PC-3 (cell line): ENCODE results near the gene MLPH. TPM values are rescaled to one million over a fixed set of nuclear protein-coding genes. Genes with fewer than 3 reads are reported as not detected.

Experiments used
- ATAC-seq: fragments of 200-7000 bp; cut with Tn5 transposase; 2 replicates; pipeline ENCODE4 v1.9.1; 2020; ENCODE audit warnings: mild to moderate bottlenecking, moderate library complexity
- BruUV-seq: library from RNA; stranded (reverse); fragments of 400-500 nt; replicated peaks from 2 replicates; lab custom pipeline; 2021; lab: Mats Ljungman, UMichigan
- CTCF ChIA-PET: fragments of 300-600 bp; sonication (Branson Sonifier 250); formaldehyde crosslinking; loops from one replicate; lab custom pipeline; 2022; ENCODE audit warnings: antibody characterized with exemption; lab: Charles Lee
- POLR2A ChIA-PET: fragments of 300-600 bp; sonication (Branson Sonifier 250); formaldehyde crosslinking; loops from one replicate; lab custom pipeline; 2022; ENCODE audit warnings: antibody characterized with exemption; ENCODE audit not compliant: unreplicated experiment; lab: Charles Lee
- DNase-seq: peaks from one replicate; pipeline ENCODE4 v3.0.0-alpha.2; 2015
- H2AFZ ChIP-seq: fragments of 300-600 bp; sonication (generic); 2 replicates; pipeline ENCODE4 v1.6.0; 2016; ENCODE audit warnings: antibody characterized with exemption, low read length
- H3F3A ChIP-seq: fragments of 300-600 bp; sonication (generic); one replicate; pipeline ENCODE4 v1.6.0; 2017; ENCODE audit warnings: antibody characterized with exemption, low read length, control low read depth, mild to moderate bottlenecking; ENCODE audit not compliant: unreplicated experiment
- H3K27ac ChIP-seq: fragments of 300-600 bp; sonication (generic); 2 replicates; pipeline ENCODE4 v1.5.1; 2016; ENCODE audit warnings: mild to moderate bottlenecking, low read length
- H3K27me3 ChIP-seq: fragments of 300-600 bp; sonication (generic); 2 replicates; pipeline ENCODE4 v1.6.1; 2016; ENCODE audit warnings: low read length, mixed read lengths
- H3K36me3 ChIP-seq: fragments of 300-600 bp; sonication (generic); 2 replicates; pipeline ENCODE4 v1.6.1; 2016; ENCODE audit warnings: low read depth, mixed run types, low read length, mixed read lengths
- H3K4me1 ChIP-seq: fragments of 300-600 bp; sonication (generic); 2 replicates; pipeline ENCODE4 v1.5.1; 2016; ENCODE audit warnings: low read length; ENCODE audit not compliant: insufficient read depth
- H3K4me2 ChIP-seq: fragments of 300-600 bp; sonication (generic); 2 replicates; pipeline ENCODE4 v1.6.0; 2016; ENCODE audit warnings: low read length
- H3K4me3 ChIP-seq: fragments of 300-600 bp; sonication (generic); 2 replicates; pipeline ENCODE4 v1.5.1; 2016; ENCODE audit warnings: mild to moderate bottlenecking, low read length, mixed read lengths
- H3K79me2 ChIP-seq: fragments of 300-600 bp; sonication (generic); 2 replicates; pipeline ENCODE4 v1.6.1; 2017; ENCODE audit warnings: low read length, mixed read lengths
- H3K9ac ChIP-seq: fragments of 300-600 bp; sonication (generic); 2 replicates; pipeline ENCODE4 v1.6.0; 2016; ENCODE audit warnings: mild to moderate bottlenecking, low read length
- H3K9me2 ChIP-seq: fragments of 300-600 bp; sonication (generic); replicated peaks from 2 replicates; pipeline ENCODE4 v1.6.1; 2016; ENCODE audit warnings: mixed run types, low read length, mixed read lengths
- H3K9me3 ChIP-seq: fragments of 300-600 bp; sonication (generic); 2 replicates; pipeline ENCODE4 v1.6.1; 2016; ENCODE audit warnings: low read length, mixed read lengths
- H4K20me1 ChIP-seq: fragments of 300-600 bp; sonication (generic); 2 replicates; pipeline ENCODE4 v1.6.1; 2016; ENCODE audit warnings: low read length, mixed read lengths
- CTCF ChIP-seq: fragments of 300-600 bp; sonication (generic); conservative IDR thresholded peaks from 2 replicates; pipeline ENCODE4 v1.5.1; 2017; ENCODE audit warnings: antibody characterized with exemption, low read depth, mild to moderate bottlenecking, low read length
- EZH2 ChIP-seq: fragments of 300-600 bp; sonication (generic); IDR thresholded peaks from one replicate; pipeline ENCODE4 v1.6.1; 2017; ENCODE audit warnings: antibody characterized with exemption, mild to moderate bottlenecking, low read length; ENCODE audit not compliant: unreplicated experiment
- EZH2phosphoT487 ChIP-seq: fragments of 300-600 bp; sonication (generic); IDR thresholded peaks from 2 replicates; pipeline ENCODE4 v1.6.1; 2018; ENCODE audit warnings: mild to moderate bottlenecking, antibody characterized with exemption, low read length, borderline replicate concordance
- intact Hi-C: fragments of 100-400 bp; cut with micrococcal nuclease; formaldehyde crosslinking; loops from 2 replicates; pipeline ENCODE4 v1.9.0; 2023
- total RNA-seq: library from RNA; depleted of rRNA; stranded (reverse); fragments of >200 nt; gene quantifications from 2 replicates; pipeline ENCODE4 v1.2.3, GENCODE V29; 2014

MLPH gene
- total RNA-seq, 1 experiment from 2014 or later, result 201 TPM

- Histone ChIP-seq H2AFZ (no peak overlapping the region), H3F3A (peaks cover 3% of the 10 kb centered on the region), H3K4me2 (no peak overlapping the region), H3K9ac (no peak overlapping the region), H4K20me1 (0 out of 2 replicates have a peak, but pooled peaks cover 1% of the 10 kb centered on the region), H3K27me3 (no peaks in the 10 kb centered on the region), H3K9me2 (no peaks in the 10 kb centered on the region), H3K4me1 (no peaks in the 10 kb centered on the region), H3K36me3 (peaks cover 72% of the 10 kb centered on the region), H3K27ac (no peak overlapping the region), H3K79me2 (no peaks in the 10 kb centered on the region), H3K9me3 (no peaks in the 10 kb centered on the region), H3K4me3 (no peak overlapping the region)
- intact Hi-C loops, result no loop called here
- POLR2A ChIA-PET, result no interaction called here
- TF ChIP-seq EZH2phosphoT487 (no peak), EZH2 (no peak), CTCF (no peak)
- DNase-seq (no peak), ATAC-seq (no peak)
- BruUV-seq, result no TSS peak
- CTCF ChIA-PET, result interaction anchor here (0.6 kb wide), 1 partner anchor 63 kb away, joined by 3 read pairs; no protein-coding TSS in a partner anchor
These were observed 47.3 kb downstream of the MLPH start for GRCh38 chr2:237534380-237534779.

GRCh38 chr2:237535385-237536082 is 48.5 kb downstream of the MLPH start:
- Histone ChIP-seq H3K4me2 (no peak overlapping the region), H3K27ac (no peak overlapping the region), H3K9ac (no peak overlapping the region), H3K27me3 (no peaks in the 10 kb centered on the region), H3K36me3 (peaks cover 63% of the 10 kb centered on the region), H3F3A (peaks cover 3% of the 10 kb centered on the region), H3K9me2 (no peaks in the 10 kb centered on the region), H2AFZ (no peak overlapping the region), H3K79me2 (no peaks in the 10 kb centered on the region), H3K9me3 (no peaks in the 10 kb centered on the region), H3K4me1 (no peaks in the 10 kb centered on the region), H3K4me3 (no peak overlapping the region), H4K20me1 (no peaks in the 10 kb centered on the region)
- CTCF ChIA-PET, result no interaction called here
- no peak for DNase-seq
- POLR2A ChIA-PET, result no interaction called here
- BruUV-seq, result no TSS peak
- intact Hi-C loops, result no loop called here
- no peak for ATAC-seq
- no peak for TF ChIP-seq EZH2phosphoT487
- TF ChIP-seq CTCF, result no peak
- TF ChIP-seq EZH2, result no peak

GRCh38 chr2:237536083-237536415 is 49.0 kb downstream of the MLPH start:
- Histone ChIP-seq H3K4me2 (no peak overlapping the region), H2AFZ (no peak overlapping the region), H3K27ac (no peak overlapping the region), H4K20me1 (no peaks in the 10 kb centered on the region), H3K9me3 (no peaks in the 10 kb centered on the region), H3K9ac (no peak overlapping the region), H3K79me2 (no peaks in the 10 kb centered on the region), H3K27me3 (no peaks in the 10 kb centered on the region), H3K4me1 (no peaks in the 10 kb centered on the region), H3K9me2 (no peaks in the 10 kb centered on the region), H3K36me3 (peaks cover 62% of the 10 kb centered on the region), H3F3A (peaks cover 2% of the 10 kb centered on the region), H3K4me3 (no peak overlapping the region)
- ATAC-seq, result no peak
- ChIA-PET CTCF (no interaction called here), POLR2A (no interaction called here)
- TF ChIP-seq EZH2phosphoT487 (no peak), CTCF (no peak), EZH2 (no peak)
- no TSS peak for BruUV-seq
- intact Hi-C loops, result no loop called here
- DNase-seq, result no peak
